Parathyroid adenoma (tissue), 2 donors: ENCODE data around the gene IL11RA.

Experiments
- H2AFZ ChIP-seq: fragments of 300-600 bp; sonication (generic); one replicate; pipeline ENCODE4 v1.7.0; 2017; ENCODE audit warnings: antibody characterized with exemption, mild to moderate bottlenecking
- H3K27ac ChIP-seq: fragments of 300-600 bp; sonication (generic); one replicate; pipeline ENCODE4 v1.7.0; 2017
- H3K27me3 ChIP-seq: fragments of 300-600 bp; sonication (generic); one replicate; pipeline ENCODE4 v1.7.0; 2017; ENCODE audit warnings: low read length; ENCODE audit not compliant: control insufficient read depth, insufficient read depth
- H3K36me3 ChIP-seq: fragments of 300-600 bp; sonication (generic); one replicate; pipeline ENCODE4 v1.7.0; 2017; ENCODE audit warnings: low read length; ENCODE audit not compliant: control insufficient read depth, insufficient read depth
- H3K4me1 ChIP-seq: fragments of 300-600 bp; sonication (generic); one replicate; pipeline ENCODE4 v1.7.0; 2017; ENCODE audit warnings: control low read depth
- H3K4me2 ChIP-seq: fragments of 300-600 bp; sonication (generic); one replicate; pipeline ENCODE4 v1.7.0; 2017; ENCODE audit warnings: low read length
- H3K4me3 ChIP-seq: fragments of 300-600 bp; sonication (generic); one replicate; pipeline ENCODE4 v1.7.0; 2017; ENCODE audit warnings: low read depth, low read length
- H3K79me2 ChIP-seq: fragments of 300-600 bp; sonication (generic); one replicate; pipeline ENCODE4 v1.7.0; 2017; ENCODE audit warnings: control low read depth
- H3K9ac ChIP-seq: fragments of 300-600 bp; sonication (generic); one replicate; pipeline ENCODE4 v1.7.0; 2017; ENCODE audit warnings: mild to moderate bottlenecking
- H3K9me3 ChIP-seq: fragments of 300-600 bp; sonication (generic); one replicate; pipeline ENCODE4 v1.7.0; 2017; ENCODE audit warnings: low read length; ENCODE audit not compliant: control insufficient read depth
- TF ChIP-seq, protein P1 (sequence below): fragments of 300-600 bp; sonication (generic); IDR thresholded peaks from one replicate; pipeline ENCODE4 v1.7.0; 2017; ENCODE audit warnings: antibody characterized with exemption, mild to moderate bottlenecking
- donor health status: primary hyperparathyroidism.

The IL11RA gene

DNA sequence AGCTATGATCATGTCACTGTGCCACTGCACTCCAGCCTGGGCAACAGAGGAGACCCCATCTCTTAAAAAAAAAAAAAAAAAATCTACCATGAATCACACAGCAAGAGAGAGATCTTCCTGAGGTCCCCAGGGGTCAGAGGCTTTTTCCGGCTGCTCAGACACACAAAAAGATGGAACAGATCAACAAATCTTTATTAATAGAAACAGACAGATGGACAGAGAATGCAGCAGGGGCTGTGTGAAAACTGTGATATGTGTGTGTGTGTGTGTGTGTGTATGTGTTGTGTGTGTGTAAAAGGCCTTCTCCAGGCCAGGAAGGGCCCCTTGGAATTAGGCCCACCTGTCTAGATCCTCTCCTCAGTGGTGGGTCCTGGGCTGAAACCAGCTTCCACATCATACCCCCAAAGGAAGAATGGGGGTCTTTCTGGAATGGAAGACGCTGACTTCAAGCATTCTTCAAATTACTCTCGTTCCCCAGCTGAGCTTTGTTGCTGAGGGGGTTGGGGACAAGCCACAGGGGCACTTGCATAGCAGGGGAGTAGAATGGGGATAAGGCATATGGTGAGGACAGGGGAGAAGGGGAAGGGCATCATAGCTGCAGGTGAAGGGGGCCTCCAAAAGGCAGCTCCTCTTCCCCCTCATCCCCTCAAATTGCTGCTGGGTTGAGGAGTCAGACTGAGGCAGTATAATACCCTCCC, 17.3 kb upstream of the IL11RA start:
- Histone ChIP-seq H3K79me2 (no peaks in the 10 kb centered on the region), H3K4me1 (peaks cover 5% of the 10 kb centered on the region), H3K36me3 (no peaks in the 10 kb centered on the region), H3K4me2 (no peak overlapping the region), H3K4me3 (no peak overlapping the region), H2AFZ (no peak overlapping the region), H3K9ac (no peak overlapping the region), H3K27ac (no peak overlapping the region), H3K27me3 (no peaks in the 10 kb centered on the region), H3K9me3 (no peaks in the 10 kb centered on the region)
- TF ChIP-seq, protein P1, sequence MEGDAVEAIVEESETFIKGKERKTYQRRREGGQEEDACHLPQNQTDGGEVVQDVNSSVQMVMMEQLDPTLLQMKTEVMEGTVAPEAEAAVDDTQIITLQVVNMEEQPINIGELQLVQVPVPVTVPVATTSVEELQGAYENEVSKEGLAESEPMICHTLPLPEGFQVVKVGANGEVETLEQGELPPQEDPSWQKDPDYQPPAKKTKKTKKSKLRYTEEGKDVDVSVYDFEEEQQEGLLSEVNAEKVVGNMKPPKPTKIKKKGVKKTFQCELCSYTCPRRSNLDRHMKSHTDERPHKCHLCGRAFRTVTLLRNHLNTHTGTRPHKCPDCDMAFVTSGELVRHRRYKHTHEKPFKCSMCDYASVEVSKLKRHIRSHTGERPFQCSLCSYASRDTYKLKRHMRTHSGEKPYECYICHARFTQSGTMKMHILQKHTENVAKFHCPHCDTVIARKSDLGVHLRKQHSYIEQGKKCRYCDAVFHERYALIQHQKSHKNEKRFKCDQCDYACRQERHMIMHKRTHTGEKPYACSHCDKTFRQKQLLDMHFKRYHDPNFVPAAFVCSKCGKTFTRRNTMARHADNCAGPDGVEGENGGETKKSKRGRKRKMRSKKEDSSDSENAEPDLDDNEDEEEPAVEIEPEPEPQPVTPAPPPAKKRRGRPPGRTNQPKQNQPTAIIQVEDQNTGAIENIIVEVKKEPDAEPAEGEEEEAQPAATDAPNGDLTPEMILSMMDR: no peak

DNA sequence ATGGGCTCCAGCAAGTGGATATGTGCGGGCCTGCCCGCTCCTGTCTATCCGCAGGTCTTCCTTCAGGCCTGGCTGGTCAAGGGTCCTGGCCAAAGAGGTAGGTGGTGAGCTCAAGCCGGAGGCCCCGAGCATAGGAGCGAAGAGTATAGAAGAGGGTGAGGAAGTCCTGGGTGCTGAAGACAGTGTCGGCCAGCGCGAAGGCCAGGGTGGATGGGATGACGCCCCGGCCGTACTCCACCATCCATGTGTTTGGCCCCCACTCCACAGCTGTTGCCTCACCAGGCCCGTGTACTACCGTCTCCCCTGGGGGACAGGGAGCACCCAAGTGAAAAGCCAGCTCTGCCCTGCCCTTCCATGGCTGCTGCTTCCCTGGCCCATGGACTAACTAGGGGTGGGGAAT, 16.4 kb upstream of the IL11RA start:
- H3K9ac ChIP-seq: no peak overlapping the region
- H2AFZ ChIP-seq: no peak overlapping the region
- TF ChIP-seq, protein P1: no peak
- no peaks in the 10 kb centered on the region for H3K79me2 ChIP-seq
- no peak overlapping the region for H3K4me3 ChIP-seq
- no peaks in the 10 kb centered on the region for H3K9me3 ChIP-seq
- no peaks in the 10 kb centered on the region for H3K27me3 ChIP-seq
- H3K27ac ChIP-seq: no peak overlapping the region
- peaks cover 5% of the 10 kb centered on the region for H3K4me1 ChIP-seq
- no peaks in the 10 kb centered on the region for H3K36me3 ChIP-seq
- no peak overlapping the region for H3K4me2 ChIP-seq

DNA sequence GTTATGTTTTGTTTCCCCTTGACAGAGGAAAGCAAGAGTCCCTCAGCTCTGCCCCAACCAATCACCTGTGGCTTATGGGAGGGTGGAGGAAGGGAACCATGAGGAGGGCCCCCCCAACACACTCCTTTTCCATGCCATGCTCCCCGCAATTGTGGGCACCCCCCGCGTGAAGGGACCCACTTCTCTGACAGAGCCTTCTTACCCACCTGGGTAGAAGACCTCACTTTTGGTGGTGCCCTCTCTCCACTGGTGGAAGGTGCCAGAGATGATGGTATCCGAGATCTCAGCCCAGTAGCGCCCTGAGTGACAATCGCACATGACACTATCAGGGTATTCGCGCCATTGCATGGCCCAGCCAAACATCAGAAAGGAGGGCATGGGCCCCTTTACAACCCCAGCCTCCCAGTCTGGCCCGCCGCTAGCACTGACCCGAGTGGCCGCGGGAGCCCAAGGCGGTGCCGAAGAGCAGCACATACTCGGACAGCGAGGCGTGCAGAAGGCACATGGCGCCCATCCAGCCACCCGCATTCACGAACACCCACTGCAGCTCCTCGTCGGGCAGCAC, 15.1 kb upstream of the IL11RA start:
- peak overlapping the region; percentile 71 for H3K4me3 ChIP-seq
- TF ChIP-seq, protein P1: no peak
- H3K9ac ChIP-seq: no peak overlapping the region
- no peaks in the 10 kb centered on the region for H3K9me3 ChIP-seq
- no peaks in the 10 kb centered on the region for H3K27me3 ChIP-seq
- peak overlapping the region; percentile 96 for H2AFZ ChIP-seq
- peak overlapping the region; percentile 78 for H3K27ac ChIP-seq
- H3K4me1 ChIP-seq: peaks cover 5% of the 10 kb centered on the region
- H3K36me3 ChIP-seq: no peaks in the 10 kb centered on the region
- peak overlapping the region; percentile 90 for H3K4me2 ChIP-seq
- no peaks in the 10 kb centered on the region for H3K79me2 ChIP-seq

DNA sequence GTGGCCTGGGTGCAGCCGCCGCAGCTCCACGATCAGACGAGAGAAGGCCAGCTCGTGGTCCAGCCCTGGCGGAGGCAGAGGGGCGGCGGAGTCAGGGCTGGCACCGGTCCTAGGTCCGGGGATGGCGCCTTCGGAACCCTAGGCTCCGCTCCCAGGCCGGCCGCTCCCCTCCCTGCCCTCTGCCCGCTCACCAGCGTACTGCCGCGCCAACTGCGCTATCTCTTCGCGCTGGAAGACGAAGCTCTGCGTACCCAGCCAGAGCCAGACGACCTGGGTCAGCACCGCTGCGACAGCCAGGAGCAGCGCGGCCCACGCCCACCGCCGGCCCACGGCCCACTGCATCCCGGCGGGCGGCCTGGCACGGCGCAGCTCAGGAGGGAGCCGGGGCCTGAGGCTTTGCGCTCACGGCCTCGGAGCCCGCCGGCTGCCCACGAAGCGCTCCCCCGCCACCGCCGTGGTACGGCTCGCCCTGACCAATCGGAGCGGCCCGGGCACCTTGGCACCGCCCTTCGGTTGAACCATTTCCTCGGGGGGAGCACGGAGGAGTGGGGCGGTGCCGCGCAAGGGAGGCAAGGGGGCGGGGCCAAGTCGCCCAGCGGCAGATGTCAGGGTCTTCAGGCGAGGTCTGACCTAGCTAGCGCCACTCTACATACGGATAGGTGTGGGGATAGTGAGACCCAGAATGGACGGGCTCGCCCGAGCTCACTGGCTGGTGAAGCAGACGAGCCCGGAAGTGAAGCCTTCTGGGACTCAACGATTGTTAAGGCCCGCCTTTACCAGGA, 14.4 kb upstream of the IL11RA start, which contains the start of gene SIGMAR1:
Gene SIGMAR1, minus strand, starts transcription at position 432 of the 782 bp plus-strand sequence. Its CDS starts 90 bp downstream, at position 342.
- Histone ChIP-seq H3K27ac (peak within 1 kb of the TSS; percentile 78), H3K9me3 (no peaks in the 10 kb centered on the region), H3K9ac (no peak within 1 kb of the TSS), H3K36me3 (no peaks in the 10 kb centered on the region), H3K4me3 (peak within 1 kb of the TSS; percentile 71), H3K79me2 (no peaks in the 10 kb centered on the region), H3K4me1 (peaks cover 5% of the 10 kb centered on the region), H2AFZ (peak within 1 kb of the TSS; percentile 96), H3K4me2 (peak within 1 kb of the TSS; percentile 90), H3K27me3 (no peaks in the 10 kb centered on the region)
- TF ChIP-seq, protein P1: no peak
